Measurements from ENCODE around the gene IPO7. TPM values are rescaled to one million over a fixed set of nuclear protein-coding genes. Genes with fewer than 3 reads are reported as not detected.

The IPO7 gene
- total RNA-seq, 1 experiment from 2014 or later: 77.6 TPM

- Histone ChIP-seq H3K36me3 (ENCODE audit: insufficient read depth, low read length) (peaks cover 23% of the 10 kb centered on the region; the same call in 1 of the 2 replicates), H3K27me3 (ENCODE audit: low read length) (no peaks in the 10 kb centered on the region), H3K27ac (ENCODE audit: low read length) (no peak overlapping the region), H2AFZ (ENCODE audit: low read length) (no peak overlapping the region), H3K79me2 (ENCODE audit: low read length) (no peaks in the 10 kb centered on the region), H3K4me2 (ENCODE audit: low read depth, low read length, poor library complexity, severe bottlenecking) (no peak overlapping the region), H3K9ac (ENCODE audit: low read length) (no peak overlapping the region), H3K9me3 (ENCODE audit: low read length) (no peaks in the 10 kb centered on the region), H3K4me3 (ENCODE audit: low read length) (no peak overlapping the region), H4K20me1 (ENCODE audit: insufficient read depth, low read depth, low read length) (no peaks in the 10 kb centered on the region), H3K9me2 (replicated peaks; ENCODE audit: insufficient read depth, low read length) (no peaks in the 10 kb centered on the region), H3K4me1 (ENCODE audit: low read length) (no peaks in the 10 kb centered on the region)
- no peak for DNase-seq
Observed at GRCh38 chr11:9493492-9493891, 109.0 kb downstream of the IPO7 start.

GRCh38 chr11:9494316-9494715 lies 109.9 kb downstream of the IPO7 start:
- no peak for DNase-seq
- Histone ChIP-seq H3K9me2 (replicated peaks; ENCODE audit: insufficient read depth, low read length) (no peaks in the 10 kb centered on the region), H3K4me1 (ENCODE audit: low read length) (no peaks in the 10 kb centered on the region), H2AFZ (ENCODE audit: low read length) (no peak overlapping the region), H3K4me2 (ENCODE audit: low read depth, low read length, poor library complexity, severe bottlenecking) (no peak overlapping the region), H3K36me3 (ENCODE audit: insufficient read depth, low read length) (peaks cover 27% of the 10 kb centered on the region; the same call in 1 of the 2 replicates), H3K27me3 (ENCODE audit: low read length) (no peaks in the 10 kb centered on the region), H3K9me3 (ENCODE audit: low read length) (no peaks in the 10 kb centered on the region), H3K9ac (ENCODE audit: low read length) (no peak overlapping the region), H4K20me1 (ENCODE audit: insufficient read depth, low read depth, low read length) (no peaks in the 10 kb centered on the region), H3K4me3 (ENCODE audit: low read length) (no peak overlapping the region), H3K79me2 (ENCODE audit: low read length) (no peaks in the 10 kb centered on the region), H3K27ac (ENCODE audit: low read length) (no peak overlapping the region)

- H2AFZ ChIP-seq (ENCODE audit: low read length): no peak overlapping the region
- H3K4me2 ChIP-seq (ENCODE audit: low read depth, low read length, poor library complexity, severe bottlenecking): no peak overlapping the region
- H3K79me2 ChIP-seq (ENCODE audit: low read length): no peaks in the 10 kb centered on the region
Observed at GRCh38 chr11:9495803-9496514, 111.5 kb downstream of the IPO7 start.

More at GRCh38 chr11:9495803-9496514, 111.5 kb downstream of the IPO7 start:
- Histone ChIP-seq H3K9me3 (ENCODE audit: low read length) (no peaks in the 10 kb centered on the region), H3K4me3 (ENCODE audit: low read length) (no peak overlapping the region), H3K27me3 (ENCODE audit: low read length) (no peaks in the 10 kb centered on the region), H3K27ac (ENCODE audit: low read length) (no peak overlapping the region), H3K9me2 (replicated peaks; ENCODE audit: insufficient read depth, low read length) (no peaks in the 10 kb centered on the region), H4K20me1 (ENCODE audit: insufficient read depth, low read depth, low read length) (no peaks in the 10 kb centered on the region), H3K36me3 (ENCODE audit: insufficient read depth, low read length) (peaks cover 22% of the 10 kb centered on the region; the same call in 1 of the 2 replicates), H3K9ac (ENCODE audit: low read length) (no peak overlapping the region), H3K4me1 (ENCODE audit: low read length) (no peaks in the 10 kb centered on the region)
- no peak for DNase-seq

Small RNA genes within 50 kb of the gene (small RNA-seq; reads per million reads assigned to genes)
- gene SNORA23: 41.2 reads per million, percentile 98 among the genes with 10 or more reads in this experiment

Other genes starting within 250 kb of the IPO7 start
- 48.1 and 57.3 TPM in 2 replicates for gene DENND5A, start 119.3 kb upstream of the IPO7 start, total RNA-seq (2014; rRNA removed; shearing (Covaris generic); ENCODE audit: low replicate concordance)
- gene TMEM41B, start 70.1 kb upstream of the IPO7 start, total RNA-seq (2014; rRNA removed; shearing (Covaris generic); ENCODE audit: low replicate concordance): 45.2 and 88.6 TPM in 2 replicates
- gene ZNF143, start 76.4 kb downstream of the IPO7 start, total RNA-seq (2014; rRNA removed; shearing (Covaris generic); ENCODE audit: low replicate concordance): 36.7 and 41.8 TPM in 2 replicates
- gene WEE1, start 189.0 kb downstream of the IPO7 start, total RNA-seq (2014; rRNA removed; shearing (Covaris generic); ENCODE audit: low replicate concordance): 74.0 and 107 TPM in 2 replicates

Measured in Karpas-422 (cell line).